Measurements from ENCODE around the gene FAN1.
A peak's percentile ranks its signal among the peaks of the same experiment; 100 is the strongest.
"Not testable (repeated sequence)": the region's sequence is repeated elsewhere in the genome, so short reads cannot be mapped to it uniquely, and the experiment has no call there.

The FAN1 gene

GRCh38 chr15:30903497-30904187 lies at the start of gene FAN1:
Gene FAN1, plus strand, starts transcription at chr15:30903915. Its CDS starts 749 bp downstream, at chr15:30904664.
- DNase-seq, result peak; percentile 41 to 94 (median 83)

- DNase-seq, result no peak
These were observed 44.4 kb upstream of the FAN1 start for GRCh38 chr15:30859091-30859874.

DNA sequence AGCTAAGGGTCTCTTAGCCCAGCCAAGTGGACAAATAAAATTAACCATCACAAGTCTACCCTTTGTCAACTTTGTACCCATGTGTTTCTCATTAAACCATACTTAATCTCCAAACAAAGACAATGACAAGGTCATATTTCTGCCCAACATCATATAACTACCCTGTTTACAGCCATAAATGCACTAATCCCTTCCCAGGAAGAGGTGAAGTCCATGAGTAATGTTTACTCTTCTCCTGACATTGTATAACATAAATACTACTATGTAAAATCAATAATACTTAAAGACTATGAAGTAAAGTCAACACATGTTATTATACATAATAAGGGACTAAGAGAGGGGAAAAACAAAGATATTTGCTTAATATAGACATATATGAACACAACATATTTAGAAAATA lies 38.5 kb upstream of the FAN1 start:
- DNase-seq, result no peak

GRCh38 chr15:30870681-30871080 lies 33.0 kb upstream of the FAN1 start:
- no peak for DNase-seq

DNA sequence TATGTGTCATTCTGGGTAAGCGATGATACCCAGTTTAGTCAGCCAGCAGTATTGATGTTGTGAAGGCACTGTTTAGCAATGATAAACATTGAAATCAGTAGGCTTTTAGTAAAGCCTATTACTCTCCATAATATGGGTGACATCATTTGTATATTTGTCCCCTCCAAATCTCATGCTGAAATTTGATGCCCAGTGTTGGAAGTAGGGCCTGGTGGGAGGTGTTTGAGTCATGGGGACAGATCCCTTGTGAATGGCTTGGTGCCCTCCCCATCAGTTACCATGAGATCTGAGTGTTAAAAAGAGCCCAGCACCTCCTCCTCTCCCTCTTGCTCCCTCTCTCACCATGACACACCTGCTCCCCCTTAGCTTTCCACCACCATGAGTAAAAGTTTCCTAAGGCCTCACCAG lies 31.4 kb upstream of the FAN1 start:
- DNase-seq, result no peak

DNA sequence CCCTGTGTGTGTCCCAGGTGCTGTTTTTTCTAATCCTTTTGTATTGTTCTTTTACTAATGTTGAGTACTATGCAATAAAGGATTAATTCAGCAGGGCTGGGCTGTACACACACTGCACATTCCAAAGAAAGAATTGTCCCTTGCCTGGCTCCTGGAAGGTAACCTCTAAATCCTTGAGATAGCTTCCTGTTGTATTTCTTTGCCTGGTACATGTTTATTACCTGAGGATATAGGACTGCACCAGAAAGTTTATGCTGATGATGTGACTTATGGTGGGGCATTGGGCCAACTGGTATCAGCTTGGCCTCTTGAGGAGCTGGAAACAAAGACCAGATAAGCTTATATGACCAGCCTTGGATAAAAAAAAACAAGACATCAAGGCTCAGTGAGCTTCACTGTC lies 26.6 kb upstream of the FAN1 start:
- no peak for DNase-seq

DNA sequence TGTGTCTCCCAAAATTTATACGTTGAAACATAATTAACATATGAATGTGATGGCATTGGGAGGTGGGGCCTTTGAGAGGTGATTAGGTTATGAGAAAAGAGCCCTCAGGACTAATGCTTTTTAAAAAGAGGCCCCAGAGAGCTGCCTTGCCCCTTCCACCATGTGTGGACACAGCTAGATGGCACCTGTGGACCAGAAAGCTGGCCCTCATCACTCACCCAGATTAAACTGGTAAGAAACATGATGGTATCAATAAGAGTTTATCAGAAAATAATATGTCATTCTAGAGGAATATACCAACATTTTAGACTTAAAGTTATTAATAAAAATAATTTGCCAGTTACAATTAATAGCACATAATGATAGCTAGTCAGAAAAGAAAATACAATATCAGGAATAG lies 25.2 kb upstream of the FAN1 start:
- DNase-seq, result no peak

DNA sequence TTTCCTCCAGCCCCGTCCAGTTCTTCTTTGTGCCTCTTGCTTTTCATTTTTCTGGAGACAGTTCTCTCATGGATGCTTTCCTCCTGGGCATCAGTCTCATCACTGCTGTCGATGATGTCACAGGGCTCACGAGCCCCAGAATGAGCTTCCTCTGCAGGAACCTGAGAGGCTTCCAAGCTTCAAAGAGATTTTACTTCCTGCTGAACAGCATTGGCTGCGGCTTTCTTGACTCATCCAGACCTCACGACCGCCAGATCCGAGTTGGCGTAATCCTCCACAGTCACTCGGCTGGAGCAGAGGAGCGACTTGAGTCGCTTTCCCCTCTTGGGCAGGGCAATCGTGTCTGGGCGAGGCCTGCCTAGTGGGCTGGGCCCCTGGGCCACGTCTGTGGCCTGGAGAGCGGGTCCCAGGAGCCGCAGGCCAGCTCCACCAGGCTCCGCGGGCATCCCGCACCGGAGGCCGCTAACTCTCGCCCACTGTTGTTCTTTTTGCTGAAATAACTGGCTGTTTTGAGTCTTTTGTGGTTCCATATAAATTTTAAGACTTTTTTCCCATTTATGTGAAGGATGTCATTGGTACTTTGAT lies 20.8 kb upstream of the FAN1 start:
- no peak for DNase-seq

DNA sequence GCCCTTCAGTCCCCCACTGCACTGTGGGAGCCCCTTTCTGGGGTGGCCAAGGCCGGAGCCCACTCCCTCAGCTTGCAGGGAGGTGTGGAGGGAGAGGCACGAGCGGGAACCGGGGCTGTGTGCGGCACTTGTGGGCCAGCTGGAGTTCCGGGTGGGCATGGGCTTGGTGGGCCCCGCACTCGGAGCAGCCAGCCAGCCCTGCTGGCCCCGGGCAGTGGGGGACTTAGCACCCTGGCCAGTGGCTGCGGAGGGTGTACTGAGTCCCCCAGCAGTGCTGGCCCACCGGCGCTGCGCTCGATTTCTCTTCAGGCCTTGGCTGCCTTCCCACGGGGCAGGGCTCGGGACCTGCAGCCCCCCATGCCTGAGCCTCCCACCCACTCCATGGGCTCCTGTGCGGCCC lies 20.0 kb upstream of the FAN1 start:
- not testable (repeated sequence) for DNase-seq

DNA sequence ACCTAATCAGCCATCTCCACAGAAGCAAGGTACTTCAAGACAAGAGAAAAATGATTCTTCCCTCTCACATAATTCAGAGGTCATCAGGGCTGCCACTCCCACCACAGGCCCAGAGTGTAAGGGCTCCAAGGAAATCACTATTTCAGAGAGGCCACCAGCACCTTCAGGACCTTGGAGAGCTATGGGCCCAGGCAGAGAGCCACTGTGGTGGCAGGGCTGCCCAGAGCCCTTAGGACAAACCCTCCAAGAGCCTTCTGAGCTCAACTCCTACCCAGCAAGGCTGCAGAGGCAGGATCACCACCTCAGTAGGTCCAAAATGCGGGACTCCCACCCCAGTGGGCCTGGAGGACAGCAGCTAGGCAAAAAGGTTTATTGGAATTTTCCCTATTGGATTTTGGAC lies 17.9 kb upstream of the FAN1 start:
- DNase-seq, result no peak

DNA sequence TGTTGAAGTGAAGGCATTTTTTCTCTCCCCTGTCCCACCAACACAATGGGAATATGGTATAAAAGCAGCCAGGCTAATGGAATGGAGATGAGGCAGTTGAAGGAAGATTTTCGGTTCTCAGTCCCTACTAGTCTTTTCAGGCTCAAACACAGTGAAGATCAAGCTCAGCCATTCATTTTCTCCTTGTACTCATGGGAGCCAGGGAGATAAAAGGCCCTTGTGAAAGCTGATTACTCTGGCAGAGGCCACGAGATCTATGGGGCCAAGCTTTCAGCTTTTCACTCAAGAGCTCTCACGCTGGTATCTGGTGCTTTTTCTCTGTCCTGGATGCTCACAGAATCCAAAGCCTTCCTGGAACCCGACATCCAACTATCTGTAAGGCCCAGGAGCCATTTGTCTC lies 14.5 kb upstream of the FAN1 start:
- DNase-seq, result peak in 20 of 56 donors; percentile 2 to 41 (median 14)

GRCh38 chr15:30895461-30896210 lies 8.1 kb upstream of the FAN1 start:
- DNase-seq, result no peak

GRCh38 chr15:30896211-30896606 lies 7.5 kb upstream of the FAN1 start:
- no peak for DNase-seq

- DNase-seq, result no peak
These were observed 1.8 kb upstream of the FAN1 start for GRCh38 chr15:30901889-30902288.

- no peak for DNase-seq
These were observed 1.1 kb downstream of the FAN1 start for GRCh38 chr15:30904812-30905211.

GRCh38 chr15:30905821-30906220 lies 2.1 kb downstream of the FAN1 start:
- DNase-seq, result peak in 1 of 56 donors; percentile 18

DNA sequence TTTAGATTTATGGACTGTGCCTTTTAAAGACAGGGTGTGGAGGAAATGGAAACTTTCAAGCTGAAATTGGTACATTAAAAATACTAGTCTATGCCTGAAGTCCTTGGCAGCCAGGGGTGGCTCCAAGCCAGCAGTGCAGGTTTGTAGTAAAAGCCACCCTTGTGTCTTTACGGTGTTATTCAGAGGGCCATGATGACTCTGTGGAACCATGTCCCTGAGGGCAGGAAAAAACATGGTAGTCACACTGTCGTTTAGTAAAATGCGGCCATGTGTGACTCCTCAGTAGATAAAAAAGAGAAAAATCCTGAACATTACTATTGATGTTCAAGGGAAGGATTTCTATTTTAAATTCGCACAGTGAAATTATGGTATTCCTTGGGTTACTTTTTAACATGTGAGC lies 2.7 kb downstream of the FAN1 start:
- DNase-seq, result no peak

DNA sequence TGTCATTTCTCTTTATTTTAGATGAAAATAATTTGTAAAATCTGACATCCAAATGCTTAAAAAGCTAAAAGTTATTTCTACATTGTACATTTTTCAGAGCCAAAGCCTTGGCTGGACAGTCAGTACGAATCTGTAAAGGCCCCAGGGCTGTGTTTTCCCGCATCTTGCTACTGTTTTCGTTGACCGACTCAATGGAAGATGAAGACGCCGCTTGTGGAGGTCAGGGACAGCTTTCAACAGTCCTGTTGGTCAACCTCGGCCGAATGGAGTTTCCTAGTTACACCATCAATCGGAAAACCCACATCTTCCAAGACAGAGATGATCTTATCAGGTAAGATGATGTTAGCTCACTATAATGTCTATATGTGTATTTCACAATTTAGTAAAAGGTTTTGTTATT lies 10.0 kb downstream of the FAN1 start:
- no peak for DNase-seq

DNA sequence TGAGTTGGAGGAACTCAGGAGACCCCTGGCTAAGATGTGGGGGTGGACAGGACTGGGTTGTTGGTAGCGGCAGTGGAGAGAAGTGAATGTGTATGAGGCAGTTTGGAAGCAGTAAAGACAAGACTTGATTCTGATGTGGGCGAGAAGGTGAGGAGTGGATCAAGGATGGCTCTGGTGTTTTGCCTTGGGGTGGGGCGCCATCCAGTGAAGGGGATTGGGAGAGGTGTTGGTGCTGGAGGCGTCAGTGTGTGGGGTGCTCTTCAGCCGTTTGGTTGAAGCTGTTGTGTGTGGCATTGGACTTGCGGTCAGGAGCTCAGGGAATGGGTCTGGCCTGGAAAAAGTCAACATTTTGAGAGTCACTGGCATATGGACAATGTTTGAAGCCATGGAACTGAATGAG lies 13.3 kb downstream of the FAN1 start:
- DNase-seq, result no peak

- DNase-seq, result no peak
These were observed 14.0 kb downstream of the FAN1 start for GRCh38 chr15:30917675-30918074.

DNA sequence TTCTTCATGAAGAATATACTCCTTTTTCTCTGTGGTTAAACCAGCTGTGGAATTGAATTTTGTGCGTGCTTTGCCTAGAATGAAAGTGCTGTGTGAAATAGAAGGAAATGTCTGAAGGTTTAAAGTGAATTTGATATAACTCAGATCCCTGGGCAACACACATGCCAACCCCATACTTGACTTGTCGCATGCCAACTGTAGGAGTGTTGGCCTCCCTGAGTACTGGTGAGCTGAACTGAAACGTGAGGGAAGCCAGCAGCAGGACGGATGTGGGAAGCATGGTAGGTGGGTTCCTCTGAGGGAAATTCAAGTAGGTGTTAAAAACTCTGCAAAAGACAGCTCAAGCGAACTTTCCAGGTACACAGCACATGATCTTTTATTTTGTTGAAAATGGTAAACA lies 14.7 kb downstream of the FAN1 start:
- no peak for DNase-seq

Measured in nucleus accumbens (tissue), 56 donors.